ENCODE data around the gene PLCL1.

Gene PLCL1

DNA sequence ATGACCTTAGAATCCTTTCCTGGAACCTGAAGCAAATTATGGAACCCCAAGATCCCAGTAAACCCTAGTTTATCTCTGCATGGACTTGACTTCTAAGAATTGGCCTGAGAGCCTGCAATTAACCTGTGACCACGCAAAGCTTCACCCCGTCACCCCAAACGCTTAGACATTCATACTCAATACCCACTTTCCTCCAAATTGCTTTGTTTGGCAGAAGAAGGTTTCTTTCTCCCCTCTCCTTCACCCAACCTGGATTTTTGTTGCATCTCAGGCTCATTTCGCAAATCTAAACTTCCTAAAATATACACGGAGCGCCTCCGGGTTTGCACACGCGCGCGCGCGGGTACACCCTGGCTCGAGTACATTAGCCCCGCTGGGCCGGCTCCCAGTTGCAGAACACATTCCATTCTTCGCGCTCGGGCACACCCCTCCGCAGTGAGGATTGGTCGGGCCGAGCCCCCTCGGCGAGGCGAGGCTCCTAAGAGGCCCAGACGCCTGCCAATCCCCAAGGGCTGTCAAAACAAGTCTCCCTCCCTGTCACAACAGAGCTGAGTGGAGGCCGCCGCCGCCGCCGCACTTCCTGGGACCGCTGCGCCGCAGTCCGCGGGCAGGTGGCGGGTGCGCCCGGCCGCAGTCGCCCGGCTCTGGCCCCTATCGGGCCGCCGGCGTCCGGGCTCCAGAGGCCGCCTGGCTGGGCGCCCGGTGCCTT, at the start of gene PLCL1:
Gene PLCL1 (plus strand): TSS at position 545 of the 709 bp plus-strand sequence.
- H3K4me3 ChIP-seq (ENCODE audit: low read length) = peak within 1 kb of the TSS; percentile 44
- H3K9ac ChIP-seq (ENCODE audit: low read length) = no peak within 1 kb of the TSS
- peaks cover 36% of the 10 kb centered on the region for H3K27me3 ChIP-seq (ENCODE audit: control insufficient read depth, insufficient read depth, low read length)
- no peaks in the 10 kb centered on the region for H3K9me3 ChIP-seq (ENCODE audit: control insufficient read depth, low read depth, low read length)
- no peak within 1 kb of the TSS for H3K27ac ChIP-seq (ENCODE audit: low read length)
- no peaks in the 10 kb centered on the region for H3K36me3 ChIP-seq (ENCODE audit: control insufficient read depth, low read depth, low read length)
- peaks cover 3% of the 10 kb centered on the region for H3K4me1 ChIP-seq (ENCODE audit: control insufficient read depth, low read depth, low read length)

DNA sequence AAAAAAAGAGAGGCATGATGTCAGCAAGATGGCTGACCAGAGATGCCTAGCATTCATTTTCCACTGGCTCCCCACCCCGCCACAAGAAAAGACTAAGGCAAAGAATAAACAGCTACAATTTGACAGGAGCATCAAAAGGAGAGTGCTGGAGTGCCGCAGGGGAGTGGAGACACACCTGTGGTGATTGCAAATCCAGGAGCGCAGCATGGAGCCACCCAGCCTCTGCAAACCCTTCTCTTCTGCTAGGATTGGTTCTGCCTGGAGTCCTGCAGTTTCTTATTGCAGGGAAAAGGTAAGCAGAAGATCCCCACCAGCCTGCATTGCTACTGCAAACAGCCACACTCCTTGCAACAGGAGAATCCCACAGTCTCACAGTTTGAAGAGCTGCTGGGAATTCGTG, 45.4 kb upstream of the PLCL1 start:
- H3K27me3 ChIP-seq (ENCODE audit: control insufficient read depth, insufficient read depth, low read length) = no peaks in the 10 kb centered on the region

DNA sequence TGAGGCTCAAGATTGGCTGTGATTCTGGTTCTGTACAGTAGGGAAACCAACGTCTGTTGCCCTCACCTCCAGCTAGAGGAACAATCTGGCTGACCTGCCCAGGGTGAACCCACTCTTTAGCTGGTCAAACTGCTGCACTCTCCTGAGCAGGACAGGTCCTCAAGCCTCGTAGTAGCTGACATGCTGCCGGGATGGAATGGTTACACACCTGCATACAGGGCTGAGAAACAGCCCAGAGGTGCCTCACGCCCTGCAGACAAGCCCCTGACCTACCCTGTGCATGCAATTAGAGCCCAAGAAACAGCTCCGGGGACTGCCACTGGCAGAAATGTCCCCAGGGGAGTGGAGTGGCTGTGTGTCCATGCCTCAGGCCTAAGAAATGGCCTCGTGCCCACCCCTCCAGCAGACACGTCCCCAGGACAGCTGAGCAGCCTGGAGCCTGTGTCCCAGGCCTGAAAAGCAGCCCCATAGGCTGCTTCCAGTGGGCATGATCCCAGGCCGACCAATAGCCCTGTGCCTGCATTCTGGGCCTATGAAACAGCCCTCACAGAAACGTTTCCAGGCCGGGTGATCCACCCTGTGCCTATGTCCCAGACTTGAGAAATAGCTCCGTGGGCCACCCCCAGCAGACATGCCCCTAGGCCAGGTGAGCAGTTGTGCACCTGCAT, 44.6 kb upstream of the PLCL1 start:
- H3K9ac ChIP-seq (ENCODE audit: low read length) = no peak overlapping the region
- no peaks in the 10 kb centered on the region for H3K9me3 ChIP-seq (ENCODE audit: control insufficient read depth, low read depth, low read length)
- no peaks in the 10 kb centered on the region for H3K36me3 ChIP-seq (ENCODE audit: control insufficient read depth, low read depth, low read length)
- H3K27me3 ChIP-seq (ENCODE audit: control insufficient read depth, insufficient read depth, low read length) = no peaks in the 10 kb centered on the region
- H3K27ac ChIP-seq (ENCODE audit: low read length) = no peak overlapping the region
- no peak overlapping the region for H3K4me3 ChIP-seq (ENCODE audit: low read length)
- no peaks in the 10 kb centered on the region for H3K4me1 ChIP-seq (ENCODE audit: control insufficient read depth, low read depth, low read length)

More for the DNA sequence above, 45.4 kb upstream of the PLCL1 start:
- no peaks in the 10 kb centered on the region for H3K36me3 ChIP-seq (ENCODE audit: control insufficient read depth, low read depth, low read length)
- H3K4me1 ChIP-seq (ENCODE audit: control insufficient read depth, low read depth, low read length) = no peaks in the 10 kb centered on the region
- no peak overlapping the region for H3K27ac ChIP-seq (ENCODE audit: low read length)
- H3K9me3 ChIP-seq (ENCODE audit: control insufficient read depth, low read depth, low read length) = no peaks in the 10 kb centered on the region
- H3K4me3 ChIP-seq (ENCODE audit: low read length) = no peak overlapping the region
- no peak overlapping the region for H3K9ac ChIP-seq (ENCODE audit: low read length)

DNA sequence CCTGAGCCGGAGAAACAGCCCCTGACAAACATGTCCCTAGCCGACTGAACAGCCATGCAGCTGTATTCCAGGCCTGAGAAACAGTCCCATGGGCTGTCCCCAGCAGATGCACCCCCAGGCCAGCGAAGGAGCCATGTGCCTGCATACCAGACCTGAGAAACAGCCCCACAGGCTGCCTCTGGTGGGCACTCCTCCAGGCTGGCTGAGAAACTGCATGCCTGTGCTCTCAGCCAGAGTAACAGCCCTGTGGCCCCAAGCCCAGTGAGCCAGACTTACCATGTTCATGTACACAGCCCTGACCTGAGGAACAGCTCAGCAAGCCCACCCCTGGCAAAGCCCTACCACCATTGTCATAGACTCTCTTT, 44.1 kb upstream of the PLCL1 start:
- no peaks in the 10 kb centered on the region for H3K9me3 ChIP-seq (ENCODE audit: control insufficient read depth, low read depth, low read length)
- H3K4me3 ChIP-seq (ENCODE audit: low read length) = no peak overlapping the region
- H3K4me1 ChIP-seq (ENCODE audit: control insufficient read depth, low read depth, low read length) = no peaks in the 10 kb centered on the region
- no peaks in the 10 kb centered on the region for H3K27me3 ChIP-seq (ENCODE audit: control insufficient read depth, insufficient read depth, low read length)
- H3K27ac ChIP-seq (ENCODE audit: low read length) = no peak overlapping the region
- H3K9ac ChIP-seq (ENCODE audit: low read length) = no peak overlapping the region
- no peaks in the 10 kb centered on the region for H3K36me3 ChIP-seq (ENCODE audit: control insufficient read depth, low read depth, low read length)

DNA sequence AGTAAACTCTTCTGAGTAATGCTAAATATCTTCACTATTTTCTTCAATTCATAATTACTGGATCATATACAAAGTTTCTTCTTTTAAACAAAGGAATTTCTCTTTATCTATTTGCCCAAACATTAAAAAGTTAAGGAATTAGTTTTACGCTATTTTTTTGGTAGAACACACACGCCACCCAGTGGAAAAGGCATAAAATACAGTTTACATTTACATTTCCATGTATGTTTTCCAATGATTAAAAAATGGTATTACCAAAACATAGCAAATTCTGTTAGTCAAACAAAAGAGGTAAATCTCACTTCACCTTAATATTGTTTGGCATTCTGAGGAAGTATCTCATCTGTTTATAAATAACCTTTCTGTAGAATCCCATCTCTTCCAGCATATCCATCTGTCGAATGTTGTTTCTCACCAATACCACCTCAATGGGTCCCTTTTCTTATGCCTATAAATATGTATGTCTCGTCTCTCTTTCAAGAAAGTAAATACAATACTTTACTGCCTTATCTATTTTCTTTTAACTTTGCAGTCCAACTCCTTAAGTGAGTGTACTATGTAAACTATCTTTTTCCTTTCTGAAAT, 26.5 kb upstream of the PLCL1 start:
- Histone ChIP-seq H3K36me3 (ENCODE audit: control insufficient read depth, low read depth, low read length) (no peaks in the 10 kb centered on the region), H3K27ac (ENCODE audit: low read length) (no peak overlapping the region), H3K4me3 (ENCODE audit: low read length) (no peak overlapping the region), H3K9ac (ENCODE audit: low read length) (no peak overlapping the region), H3K27me3 (ENCODE audit: control insufficient read depth, insufficient read depth, low read length) (no peaks in the 10 kb centered on the region), H3K4me1 (ENCODE audit: control insufficient read depth, low read depth, low read length) (no peaks in the 10 kb centered on the region), H3K9me3 (ENCODE audit: control insufficient read depth, low read depth, low read length) (no peaks in the 10 kb centered on the region)

DNA sequence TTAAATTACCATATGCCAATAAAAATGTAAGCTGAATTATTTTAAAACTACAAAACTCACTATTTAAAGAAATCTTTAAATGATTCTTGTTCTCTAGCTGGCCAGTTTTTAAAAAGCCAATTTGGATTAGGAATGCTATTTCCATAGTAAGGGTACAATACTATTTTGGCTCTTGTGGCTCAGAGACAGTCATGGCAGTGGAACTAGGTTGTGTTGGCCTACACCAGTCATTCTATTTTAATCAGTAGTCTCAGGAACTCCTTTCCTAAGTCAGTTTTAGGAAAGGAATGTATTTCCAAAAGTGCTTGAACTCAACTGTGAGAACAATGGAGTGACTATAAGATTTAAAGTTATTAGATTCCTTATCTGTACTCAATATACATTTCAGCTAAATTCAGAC, 25.1 kb upstream of the PLCL1 start:
- Histone ChIP-seq H3K4me3 (ENCODE audit: low read length) (no peak overlapping the region), H3K36me3 (ENCODE audit: control insufficient read depth, low read depth, low read length) (no peaks in the 10 kb centered on the region), H3K9ac (ENCODE audit: low read length) (no peak overlapping the region), H3K27ac (ENCODE audit: low read length) (no peak overlapping the region), H3K9me3 (ENCODE audit: control insufficient read depth, low read depth, low read length) (no peaks in the 10 kb centered on the region), H3K4me1 (ENCODE audit: control insufficient read depth, low read depth, low read length) (no peaks in the 10 kb centered on the region), H3K27me3 (ENCODE audit: control insufficient read depth, insufficient read depth, low read length) (no peaks in the 10 kb centered on the region)

DNA sequence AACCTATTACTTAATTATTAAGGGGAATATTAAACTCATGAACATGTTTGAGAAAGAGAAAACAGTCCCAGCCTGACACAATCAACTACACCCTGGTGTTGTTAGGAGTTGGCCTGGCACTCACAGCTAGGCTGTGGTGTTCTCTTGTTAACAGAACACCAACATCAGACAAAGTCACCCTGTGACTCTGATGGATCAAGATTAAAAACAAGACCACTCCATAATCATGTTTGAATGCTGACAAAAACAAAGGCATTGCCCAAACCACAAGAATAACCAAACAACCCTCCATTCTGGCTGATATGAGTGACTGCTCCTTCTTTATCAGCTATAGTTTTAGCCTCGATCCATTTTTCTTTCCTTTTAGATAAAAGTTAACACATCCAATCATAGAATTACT, 22.3 kb upstream of the PLCL1 start:
- Histone ChIP-seq H3K36me3 (ENCODE audit: control insufficient read depth, low read depth, low read length) (no peaks in the 10 kb centered on the region), H3K4me3 (ENCODE audit: low read length) (no peak overlapping the region), H3K9ac (ENCODE audit: low read length) (no peak overlapping the region), H3K27ac (ENCODE audit: low read length) (no peak overlapping the region), H3K27me3 (ENCODE audit: control insufficient read depth, insufficient read depth, low read length) (peaks cover 11% of the 10 kb centered on the region), H3K9me3 (ENCODE audit: control insufficient read depth, low read depth, low read length) (no peaks in the 10 kb centered on the region), H3K4me1 (ENCODE audit: control insufficient read depth, low read depth, low read length) (no peaks in the 10 kb centered on the region)

DNA sequence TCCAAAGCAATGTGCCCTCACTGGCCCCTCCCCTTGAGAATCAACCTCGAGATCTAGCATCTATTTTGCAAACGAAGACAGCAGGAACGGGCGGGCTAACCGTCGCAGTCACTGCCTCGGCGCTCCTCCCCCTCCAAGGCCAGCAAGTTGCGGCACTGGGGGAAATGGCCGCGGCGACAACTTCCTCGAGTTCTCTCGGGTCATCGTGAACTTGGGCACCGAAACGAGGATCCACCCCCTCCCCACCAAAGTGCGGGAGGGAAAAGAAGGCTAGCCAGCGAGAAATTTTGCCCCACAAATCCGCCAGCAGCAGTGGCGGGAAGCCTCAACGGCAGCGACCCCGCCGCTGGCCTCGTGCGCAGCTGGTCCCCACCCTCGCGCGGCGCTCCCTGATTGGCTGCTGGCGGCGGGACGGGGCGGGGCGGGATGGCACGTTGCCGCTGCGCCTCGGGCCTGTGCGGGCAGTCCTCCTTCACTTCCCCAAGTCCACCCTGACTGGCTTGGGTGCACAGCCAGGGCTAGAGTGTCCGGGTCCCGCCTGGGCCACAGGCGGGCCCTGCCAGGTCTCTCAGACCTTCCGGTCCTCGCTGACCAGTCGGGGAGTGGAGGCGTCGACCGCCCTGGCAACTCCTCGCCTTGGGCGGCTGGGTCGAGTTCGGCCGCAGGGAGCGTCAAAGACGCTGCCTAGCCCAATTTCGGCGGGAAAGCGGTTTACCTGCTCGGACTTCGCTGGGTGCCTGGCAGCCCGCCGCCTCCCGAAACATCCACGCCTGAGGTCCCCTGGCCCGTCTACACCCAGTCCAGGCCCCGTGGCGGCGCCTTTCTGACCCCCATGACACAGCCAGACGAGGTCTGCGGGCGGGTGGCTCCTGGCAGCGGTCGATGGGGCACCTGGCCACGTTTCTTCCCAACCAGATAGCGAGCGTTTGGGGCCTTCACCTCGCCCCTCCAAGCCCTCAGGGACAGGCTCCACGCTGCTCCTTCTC, 19.1 kb upstream of the PLCL1 start, which contains the start of gene BOLL:
Gene BOLL (minus strand): TSS at position 364 of the 986 bp plus-strand sequence. CDS start 3,469 bp downstream, outside the sequence.
- H3K27me3 ChIP-seq (ENCODE audit: control insufficient read depth, insufficient read depth, low read length) = peaks cover 23% of the 10 kb centered on the region
- H3K4me3 ChIP-seq (ENCODE audit: low read length) = peak within 1 kb of the TSS; percentile 72
- no peak within 1 kb of the TSS for H3K27ac ChIP-seq (ENCODE audit: low read length)
- H3K9ac ChIP-seq (ENCODE audit: low read length) = no peak within 1 kb of the TSS
- no peaks in the 10 kb centered on the region for H3K36me3 ChIP-seq (ENCODE audit: control insufficient read depth, low read depth, low read length)
- H3K9me3 ChIP-seq (ENCODE audit: control insufficient read depth, low read depth, low read length) = no peaks in the 10 kb centered on the region
- H3K4me1 ChIP-seq (ENCODE audit: control insufficient read depth, low read depth, low read length) = no peaks in the 10 kb centered on the region

DNA sequence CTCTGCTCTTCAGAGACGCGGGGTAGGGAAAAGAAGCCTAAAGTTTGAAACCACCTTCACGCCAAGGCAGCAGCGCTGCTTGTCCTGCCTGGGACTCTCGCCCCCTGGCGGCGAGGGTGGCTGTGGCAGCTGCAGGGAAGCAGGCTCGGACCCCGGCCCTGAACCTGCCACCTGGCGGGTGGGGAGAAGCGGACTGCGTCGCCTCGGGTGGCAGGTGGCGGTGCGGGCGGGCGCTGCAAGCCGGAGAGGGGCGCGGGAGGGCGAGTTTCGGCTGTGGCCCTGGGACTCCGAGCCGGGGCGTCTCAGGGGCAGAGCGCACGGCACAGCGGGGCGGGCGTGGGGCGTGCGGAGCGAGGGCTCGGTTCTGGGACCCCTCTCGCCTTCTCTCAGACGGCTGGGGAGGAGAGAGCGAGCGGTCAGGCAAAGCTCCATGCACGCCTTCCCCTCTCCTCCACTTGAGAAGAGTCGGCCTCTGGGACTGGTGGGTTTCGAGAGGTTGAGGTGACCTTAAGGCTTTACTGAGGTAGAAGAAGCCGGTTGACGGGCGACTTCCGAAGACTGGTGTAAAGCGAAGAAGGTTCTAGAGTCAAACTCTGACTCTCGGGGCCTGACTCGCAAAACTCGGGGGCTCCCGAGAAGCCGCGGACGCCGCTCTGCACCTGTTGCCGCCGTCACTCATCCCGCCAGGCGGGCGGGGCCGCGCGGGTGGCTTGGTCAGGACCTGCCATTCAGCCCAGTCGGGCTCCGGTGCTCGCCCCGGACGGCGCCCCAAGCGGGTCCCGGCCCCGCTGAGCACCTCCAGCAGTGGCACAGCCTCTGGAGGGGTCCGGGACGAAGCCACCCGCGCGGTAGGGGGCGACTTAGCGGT, 18.1 kb upstream of the PLCL1 start:
- Histone ChIP-seq H3K4me3 (ENCODE audit: low read length) (peak overlapping the region; percentile 72), H3K27ac (ENCODE audit: low read length) (no peak overlapping the region), H3K9ac (ENCODE audit: low read length) (no peak overlapping the region), H3K36me3 (ENCODE audit: control insufficient read depth, low read depth, low read length) (no peaks in the 10 kb centered on the region), H3K27me3 (ENCODE audit: control insufficient read depth, insufficient read depth, low read length) (peaks cover 23% of the 10 kb centered on the region), H3K9me3 (ENCODE audit: control insufficient read depth, low read depth, low read length) (no peaks in the 10 kb centered on the region), H3K4me1 (ENCODE audit: control insufficient read depth, low read depth, low read length) (no peaks in the 10 kb centered on the region)

DNA sequence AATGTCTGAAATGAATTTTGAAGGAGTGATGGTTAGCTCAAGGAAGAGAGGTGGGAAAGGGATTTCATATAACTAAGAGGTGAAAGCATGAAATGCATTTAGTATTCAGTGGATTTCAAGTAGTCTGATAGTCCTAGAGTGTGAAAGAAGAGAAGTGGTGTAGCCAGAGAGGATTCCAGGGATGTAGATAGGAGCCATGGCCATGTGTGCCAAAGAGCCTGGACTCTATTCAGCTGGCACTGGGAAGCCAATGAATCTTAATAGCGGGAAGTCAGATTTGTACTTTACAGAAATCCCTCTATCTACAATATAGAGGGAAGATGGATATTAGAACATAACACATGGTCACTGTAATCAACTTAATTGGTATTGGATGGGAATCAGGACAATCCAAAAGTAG, 10.9 kb upstream of the PLCL1 start:
- no peaks in the 10 kb centered on the region for H3K36me3 ChIP-seq (ENCODE audit: control insufficient read depth, low read depth, low read length)
- H3K4me1 ChIP-seq (ENCODE audit: control insufficient read depth, low read depth, low read length) = no peaks in the 10 kb centered on the region
- no peak overlapping the region for H3K9ac ChIP-seq (ENCODE audit: low read length)
- no peaks in the 10 kb centered on the region for H3K9me3 ChIP-seq (ENCODE audit: control insufficient read depth, low read depth, low read length)
- no peak overlapping the region for H3K27ac ChIP-seq (ENCODE audit: low read length)
- no peak overlapping the region for H3K4me3 ChIP-seq (ENCODE audit: low read length)
- no peaks in the 10 kb centered on the region for H3K27me3 ChIP-seq (ENCODE audit: control insufficient read depth, insufficient read depth, low read length)

Data from iPS-18a (cell line).